Neuronal stem cell (in vitro differentiated cells): Measurements from ENCODE around the gene UGT1A3.
"Not testable (repeated sequence)": the region's sequence is repeated elsewhere in the genome, so short reads cannot be mapped to it uniquely, and the experiment has no call there.

Experiments
- DNase-seq: peaks from one replicate; pipeline ENCODE4 v3.0.0-alpha.2; 2013; ENCODE audit warnings: low spot score
- H2AFZ ChIP-seq: one replicate; pipeline ENCODE4 v1.6.1; 2013; ENCODE audit warnings: mild to moderate bottlenecking, low read length, inconsistent platforms
- H2AK5ac ChIP-seq: 2 replicates; pipeline ENCODE4 v1.6.1; 2013; ENCODE audit warnings: low read depth, mild to moderate bottlenecking, inconsistent platforms, low read length, moderate library complexity, mixed read lengths
- H2BK120ac ChIP-seq: 2 replicates; pipeline ENCODE4 v1.6.1; 2013; ENCODE audit warnings: low read depth, mild to moderate bottlenecking, inconsistent platforms, low read length, moderate library complexity, mixed read lengths
- H2BK12ac ChIP-seq: one replicate; pipeline ENCODE4 v1.6.1; 2013; ENCODE audit warnings: low read length, inconsistent platforms
- H2BK15ac ChIP-seq: 2 replicates; pipeline ENCODE4 v1.6.1; 2013; ENCODE audit warnings: mild to moderate bottlenecking, low read length, inconsistent platforms, mixed read lengths
- H2BK5ac ChIP-seq: one replicate; pipeline ENCODE4 v1.6.1; 2013; ENCODE audit warnings: inconsistent platforms, mild to moderate bottlenecking, low read length, moderate library complexity
- H3K14ac ChIP-seq: one replicate; pipeline ENCODE4 v1.6.1; 2013; ENCODE audit warnings: low read length, inconsistent platforms
- H3K18ac ChIP-seq: 2 replicates; pipeline ENCODE4 v1.6.1; 2013; ENCODE audit warnings: low read length, inconsistent platforms
- H3K23ac ChIP-seq: 2 replicates; pipeline ENCODE4 v1.6.1; 2013; ENCODE audit warnings: low read depth, mild to moderate bottlenecking, mixed read lengths, low read length, inconsistent platforms; ENCODE audit not compliant: poor library complexity
- H3K27ac ChIP-seq: replicated peaks from 3 replicates; pipeline ENCODE4 v1.5.1; 2013; ENCODE audit warnings: low read length, inconsistent platforms
- H3K27me3 ChIP-seq, 3 experiments: 2 replicates each; pipeline ENCODE4 v1.6.1; 2013; ENCODE audit warnings: low read length in 3 of 3, mild to moderate bottlenecking in 2 of 3, inconsistent platforms in 1 of 3, low read depth in 1 of 3, mixed read lengths in 1 of 3, moderate library complexity in 1 of 3; ENCODE audit not compliant: control insufficient read depth in 3 of 3, insufficient read depth in 3 of 3
- H3K36me3 ChIP-seq, 2 donors: replicated peaks in 1 of 2; 2 replicates each; pipeline ENCODE4 v1.6.1; 2013; ENCODE audit warnings: low read length in 2 of 2; ENCODE audit not compliant: control insufficient read depth in 2 of 2, insufficient read depth in 2 of 2
- H3K4ac ChIP-seq: 2 replicates; pipeline ENCODE4 v1.6.1; 2013; ENCODE audit warnings: inconsistent platforms, mild to moderate bottlenecking, low read length, moderate library complexity
- H3K4me1 ChIP-seq, 2 donors: 1 replicate in 1 of 2; 2 replicates in 1 of 2; pipeline ENCODE4 v1.6.1; 2013; ENCODE audit warnings: low read length in 2 of 2, low read depth in 1 of 2; ENCODE audit not compliant: control insufficient read depth in 2 of 2, insufficient read depth in 1 of 2
- H3K4me2 ChIP-seq: one replicate; pipeline ENCODE4 v1.6.1; 2013; ENCODE audit warnings: mild to moderate bottlenecking, low read length, inconsistent platforms; ENCODE audit not compliant: insufficient read depth, poor library complexity, severe bottlenecking
- H3K4me3 ChIP-seq, 2 donors: 2 replicates each; pipeline ENCODE4 v1.5.1; 2013; ENCODE audit warnings: low read length in 2 of 2, mild to moderate bottlenecking in 2 of 2, inconsistent platforms in 1 of 2, moderate library complexity in 1 of 2
- H3K79me1 ChIP-seq: one replicate; pipeline ENCODE4 v1.6.1; 2013; ENCODE audit warnings: low read depth, mild to moderate bottlenecking, inconsistent platforms, low read length, moderate library complexity
- H3K9ac ChIP-seq: one replicate; pipeline ENCODE4 v1.6.1; 2013; ENCODE audit warnings: mild to moderate bottlenecking, low read depth, low read length, inconsistent platforms; ENCODE audit not compliant: poor library complexity
- H3K9me3 ChIP-seq, 2 donors: replicated peaks in 1 of 2; 2 replicates each; pipeline versions ENCODE3 to v1.6.1; 2013; ENCODE audit warnings: low read length in 2 of 2, mild to moderate bottlenecking in 2 of 2, inconsistent platforms in 1 of 2, low read depth in 1 of 2, mixed read lengths in 1 of 2, moderate library complexity in 1 of 2; ENCODE audit not compliant: control insufficient read depth in 2 of 2, insufficient read depth in 1 of 2
- H4K8ac ChIP-seq: one replicate; pipeline ENCODE4 v1.6.1; 2013; ENCODE audit warnings: low read depth, mild to moderate bottlenecking, inconsistent platforms, low read length, moderate library complexity
- H4K91ac ChIP-seq: one replicate; pipeline ENCODE4 v1.6.1; 2013; ENCODE audit warnings: low read length, low read depth, mild to moderate bottlenecking, inconsistent platforms; ENCODE audit not compliant: poor library complexity
- WGBS, 2 donors: extraction: QIAGEN DNeasy Blood & Tissue Kit; methylation state at CpG; one replicate each; pipeline ENCODE4 v1.1.7; 2013; ENCODE audit warnings: missing lambda C conversion rate in 2 of 2, mixed read lengths in 1 of 2; ENCODE audit not compliant: insufficient read length in 2 of 2, insufficient replicate concordance in 1 of 2; ENCODE audit errors: extremely low coverage in 2 of 2; 5-methylcytosine and 5-hydroxymethylcytosine counted together

Gene UGT1A3

GRCh38 chr2:233746475-233747282, 17.8 kb downstream of the UGT1A3 start:
- H2BK15ac ChIP-seq = no peak overlapping the region
- H2AFZ ChIP-seq = no peak overlapping the region
- H3K27ac ChIP-seq = no peak overlapping the region
- no peak overlapping the region for H4K91ac ChIP-seq
- H3K23ac ChIP-seq = no peak overlapping the region
- DNase-seq = no peak
- no peak overlapping the region for H4K8ac ChIP-seq
- H3K9me3 ChIP-seq = peaks cover 4 to 13% of the 10 kb centered on the region in 2 donors
- H3K36me3 ChIP-seq = no peaks in the 10 kb centered on the region
- H3K4me3 ChIP-seq = no peak overlapping the region
- no peaks in the 10 kb centered on the region for H3K79me1 ChIP-seq
- H2BK120ac ChIP-seq = no peak overlapping the region
- H3K27me3 ChIP-seq = no peaks in the 10 kb centered on the region
- no peak overlapping the region for H3K18ac ChIP-seq
- H3K9ac ChIP-seq = no peak overlapping the region
- no peak overlapping the region for H2BK5ac ChIP-seq
- H2AK5ac ChIP-seq = no peak overlapping the region
- WGBS, 2 donors = no CpG with 5 or more reads among the region's 10 CpGs
- H3K4ac ChIP-seq = no peak overlapping the region
- H3K4me2 ChIP-seq = no peak overlapping the region
- H3K14ac ChIP-seq = no peak overlapping the region
- H3K4me1 ChIP-seq = no peaks in the 10 kb centered on the region
- no peak overlapping the region for H2BK12ac ChIP-seq

GRCh38 chr2:233747283-233747544, 18.4 kb downstream of the UGT1A3 start:
- Histone ChIP-seq H3K27me3 (no peaks in the 10 kb centered on the region), H3K9ac (no peak overlapping the region), H2AFZ (no peak overlapping the region), H4K8ac (no peak overlapping the region), H3K9me3 (peaks cover 4 to 13% of the 10 kb centered on the region in 2 donors), H2BK120ac (no peak overlapping the region), H3K18ac (no peak overlapping the region), H3K27ac (no peak overlapping the region), H2BK5ac (no peak overlapping the region), H3K4me3 (no peak overlapping the region), H2BK15ac (no peak overlapping the region), H3K4ac (no peak overlapping the region), H3K36me3 (no peaks in the 10 kb centered on the region), H3K79me1 (no peaks in the 10 kb centered on the region), H2BK12ac (no peak overlapping the region), H3K4me2 (no peak overlapping the region), H3K14ac (no peak overlapping the region), H4K91ac (no peak overlapping the region), H2AK5ac (no peak overlapping the region), H3K4me1 (no peaks in the 10 kb centered on the region), H3K23ac (no peak overlapping the region)
- DNase-seq = no peak
- WGBS, 2 donors = no CpG with 5 or more reads among the region's 6 CpGs

- H3K9ac ChIP-seq, H2BK12ac ChIP-seq, H3K27ac ChIP-seq, H3K4me1 ChIP-seq, H2AK5ac ChIP-seq, H3K14ac ChIP-seq, H4K91ac ChIP-seq, H2BK15ac ChIP-seq, DNase-seq, H3K4ac ChIP-seq, H3K4me3 ChIP-seq, H3K18ac ChIP-seq, H2BK120ac ChIP-seq, H3K23ac ChIP-seq, H2BK5ac ChIP-seq, H2AFZ ChIP-seq, H3K27me3 ChIP-seq, H4K8ac ChIP-seq, H3K4me2 ChIP-seq, H3K79me1 ChIP-seq, H3K36me3 ChIP-seq: not testable (repeated sequence)
- WGBS, 2 donors = no CpG with 5 or more reads among the region's 2 CpGs
- H3K9me3 ChIP-seq = peaks cover 9 to 13% of the 10 kb centered on the region in 2 donors
These were observed 21.8 kb downstream of the UGT1A3 start for GRCh38 chr2:233750689-233751088.

- not testable (repeated sequence) for H4K8ac ChIP-seq, H2BK120ac ChIP-seq, H3K9ac ChIP-seq, H3K18ac ChIP-seq, H3K4me1 ChIP-seq, H2BK12ac ChIP-seq, H4K91ac ChIP-seq, H3K4me3 ChIP-seq, H2BK5ac ChIP-seq, H3K36me3 ChIP-seq, H3K23ac ChIP-seq, H2BK15ac ChIP-seq, H2AK5ac ChIP-seq, H3K14ac ChIP-seq, H3K27me3 ChIP-seq, H3K27ac ChIP-seq, H2AFZ ChIP-seq, DNase-seq, H3K79me1 ChIP-seq, H3K4ac ChIP-seq, H3K4me2 ChIP-seq
- no CpG with 5 or more reads among the region's 2 CpGs for WGBS, 2 donors
- peaks cover 9 to 13% of the 10 kb centered on the region in 2 donors for H3K9me3 ChIP-seq
These were observed 22.6 kb downstream of the UGT1A3 start for GRCh38 chr2:233751212-233752009.
